ENCODE results near the gene TP53TG5.

TP53TG5 gene

GRCh38 chr20:45378191-45378590 is at the start of gene TP53TG5:
TP53TG5 (minus strand) TSS chr20:45378325; CDS start chr20:45378236, 89 bp downstream.
- DNase-seq: no peak

GRCh38 chr20:45427236-45428149 is 49.4 kb upstream of the TP53TG5 start:
- DNase-seq: no peak

- no peak for DNase-seq
Measured at GRCh38 chr20:45426320-45427016, 48.3 kb upstream of the TP53TG5 start.

- DNase-seq: no peak
Measured at GRCh38 chr20:45425561-45425960, 47.4 kb upstream of the TP53TG5 start.

DNA sequence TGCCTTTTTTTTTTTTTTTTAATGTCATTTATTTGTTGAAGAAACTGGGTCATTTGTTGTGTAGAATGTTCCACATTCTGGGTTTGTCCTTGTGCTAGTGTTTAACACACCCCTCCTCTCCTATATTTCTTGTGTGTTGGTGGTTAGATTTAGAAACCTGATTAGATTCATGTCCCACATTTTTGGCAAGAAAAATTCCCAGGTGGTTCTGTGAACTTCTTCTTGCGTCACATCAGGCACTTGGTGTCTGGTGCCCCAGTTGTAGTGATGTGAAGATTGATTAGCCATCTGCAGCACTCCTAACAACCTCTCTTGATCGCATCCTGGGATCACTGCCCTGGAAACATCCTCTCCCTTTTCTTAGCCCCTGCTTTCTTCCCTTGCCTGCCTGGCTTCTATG is 45.6 kb upstream of the TP53TG5 start:
- no peak for DNase-seq

DNA sequence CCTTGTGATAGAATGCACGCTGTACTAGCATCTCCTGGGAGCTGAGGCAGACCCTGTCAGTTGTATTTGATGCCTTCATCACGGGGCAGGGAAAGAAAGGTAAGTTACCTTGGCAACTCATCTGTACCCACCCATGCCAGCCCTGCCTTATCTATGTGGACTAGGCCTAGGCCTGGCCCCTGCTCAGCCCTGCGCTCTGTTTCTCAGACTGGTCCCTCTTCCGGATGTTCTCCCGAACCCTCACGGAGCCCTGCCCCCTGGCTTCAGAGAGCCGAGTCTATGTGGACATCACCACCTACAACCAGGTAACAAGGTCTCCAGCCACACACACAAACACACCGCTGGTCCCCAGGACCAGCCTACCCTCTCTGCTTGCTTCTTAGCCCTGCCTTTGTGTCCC is 42.0 kb upstream of the TP53TG5 start:
- no peak for DNase-seq

DNA sequence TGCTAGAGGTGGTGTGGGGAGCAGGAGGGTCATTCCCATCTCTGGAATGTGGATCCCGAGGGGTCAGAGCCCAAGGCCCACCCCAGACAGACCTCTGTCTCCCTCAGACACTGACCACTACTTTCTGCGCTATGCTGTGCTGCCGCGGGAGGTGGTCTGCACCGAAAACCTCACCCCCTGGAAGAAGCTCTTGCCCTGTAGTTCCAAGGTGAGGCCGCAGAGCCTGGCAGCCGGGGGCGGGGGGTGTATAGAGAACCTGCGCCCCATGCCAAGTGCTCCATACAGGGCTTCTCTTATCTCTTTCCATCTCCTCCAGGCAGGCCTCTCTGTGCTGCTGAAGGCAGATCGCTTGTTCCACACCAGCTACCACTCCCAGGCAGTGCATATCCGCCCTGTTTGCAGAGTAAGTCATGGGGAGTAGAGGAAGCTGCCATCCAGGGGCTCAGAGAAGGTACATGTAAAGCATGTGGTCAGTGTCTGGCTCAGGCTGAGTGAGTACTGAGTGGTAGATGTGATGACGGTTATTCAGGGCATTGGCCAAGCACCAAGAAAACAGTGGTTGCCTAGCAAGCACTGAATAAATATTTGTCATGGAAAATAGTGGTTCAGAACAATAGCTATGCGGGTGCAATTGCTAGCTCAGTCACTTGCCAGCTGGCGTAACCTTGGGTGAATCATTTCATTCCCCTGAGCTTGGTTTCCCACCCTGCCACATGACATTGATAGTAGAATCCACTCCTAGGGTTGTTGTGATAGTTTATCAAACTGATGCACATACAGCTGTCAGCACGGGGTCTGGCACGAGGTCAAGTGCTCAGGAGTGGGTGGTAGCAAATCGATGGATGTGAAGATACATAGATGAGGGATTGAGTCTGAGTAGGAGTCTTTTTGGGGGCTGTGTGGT is 41.3 kb upstream of the TP53TG5 start:
- no peak for DNase-seq

- DNase-seq: no peak
Measured at GRCh38 chr20:45416917-45417316, 38.8 kb upstream of the TP53TG5 start.

DNA sequence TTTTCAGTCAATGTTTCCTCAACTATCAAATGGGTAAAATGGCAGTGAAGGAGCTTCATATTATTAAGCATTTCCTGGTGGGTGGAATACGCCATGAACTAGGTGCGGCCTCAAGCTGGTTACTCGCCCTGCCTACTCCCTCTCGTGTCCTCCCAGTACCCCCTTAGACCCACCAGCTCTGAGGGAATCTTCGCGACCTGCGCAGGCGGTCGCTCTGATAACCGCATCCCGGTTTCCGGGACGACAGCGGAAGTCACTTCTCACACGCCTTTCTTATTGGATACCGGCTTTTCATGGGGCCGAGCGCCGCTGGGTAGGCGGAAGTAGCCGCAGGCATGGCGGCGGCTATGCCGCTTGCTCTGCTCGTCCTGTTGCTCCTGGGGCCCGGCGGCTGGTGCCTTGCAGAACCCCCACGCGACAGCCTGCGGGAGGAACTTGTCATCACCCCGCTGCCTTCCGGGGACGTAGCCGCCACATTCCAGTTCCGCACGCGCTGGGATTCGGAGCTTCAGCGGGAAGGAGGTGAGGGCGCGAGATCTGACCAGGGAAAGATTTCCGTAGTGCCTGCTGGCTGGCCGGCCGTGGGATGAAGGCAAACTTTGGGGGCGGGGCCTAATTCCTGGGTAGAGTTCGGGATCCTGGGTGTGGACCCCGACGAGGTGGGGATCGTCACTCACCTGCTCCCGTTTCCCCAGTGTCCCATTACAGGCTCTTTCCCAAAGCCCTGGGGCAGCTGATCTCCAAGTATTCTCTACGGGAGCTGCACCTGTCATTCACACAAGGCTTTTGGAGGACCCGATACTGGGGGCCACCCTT is 37.9 kb upstream of the TP53TG5 start, which contains the start of gene PIGT:
Gene PIGT, plus strand, starts transcription at position 320 of the 816 bp plus-strand sequence. Its CDS starts 16 bp downstream, at position 336.
- peak; percentile 47 for DNase-seq

DNA sequence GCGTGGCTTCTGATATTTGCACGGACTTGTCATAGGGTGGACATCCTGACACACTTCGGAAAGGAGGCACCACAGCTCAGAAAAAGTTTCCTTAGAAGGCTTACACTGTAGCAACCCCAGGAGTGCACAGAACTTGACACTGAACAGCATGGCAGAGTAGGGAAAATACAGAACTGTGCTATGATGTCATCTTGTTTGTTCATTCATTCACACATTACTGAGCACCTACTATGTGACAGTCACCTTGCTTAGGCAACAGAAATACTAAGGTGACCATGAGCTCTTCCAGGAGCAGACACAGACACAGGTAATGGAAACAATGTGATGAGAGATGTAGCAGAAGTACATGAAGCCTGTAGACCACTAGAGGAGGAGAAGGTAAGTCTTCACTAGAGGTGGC is 35.4 kb upstream of the TP53TG5 start:
- no peak for DNase-seq

DNA sequence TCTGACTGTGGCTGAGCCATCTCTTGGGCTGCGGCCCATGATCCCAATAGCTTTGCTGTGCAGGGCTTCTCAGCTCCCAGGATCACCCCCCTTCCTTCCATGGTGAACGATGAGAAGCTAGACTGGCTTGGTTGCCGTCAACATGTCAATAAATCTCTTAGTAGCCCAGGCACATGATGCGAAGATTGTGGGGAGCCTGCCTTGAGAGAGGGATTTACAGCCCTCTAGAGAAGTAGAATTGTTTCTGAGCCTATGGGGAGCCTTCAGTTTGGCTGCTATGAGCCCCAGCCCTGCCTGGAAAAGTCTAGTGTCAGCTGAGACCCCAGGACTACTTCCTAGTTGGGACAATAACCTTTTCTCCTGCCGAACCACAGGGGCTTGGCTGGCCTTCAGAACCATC is 34.5 kb upstream of the TP53TG5 start:
- no peak for DNase-seq

DNA sequence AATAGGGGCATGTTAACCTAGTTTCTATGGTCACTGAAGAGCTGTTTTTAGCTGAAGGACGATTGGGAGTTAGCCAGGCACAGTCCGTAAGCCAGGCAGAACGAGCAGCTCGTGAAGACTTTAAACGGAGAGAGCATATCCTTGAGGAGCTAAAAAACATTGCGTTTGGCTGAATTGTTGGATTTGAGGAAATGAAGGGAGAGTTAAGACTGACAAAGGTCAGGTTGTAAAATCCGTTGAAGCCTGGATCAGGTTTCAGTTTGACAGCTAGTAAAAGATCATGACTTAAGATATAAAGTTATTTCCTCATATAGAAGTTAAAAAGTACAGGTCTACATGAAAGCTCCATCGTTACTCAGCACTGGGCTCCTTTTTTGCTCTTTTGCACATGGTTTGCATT is 32.8 kb upstream of the TP53TG5 start:
- no peak for DNase-seq

DNA sequence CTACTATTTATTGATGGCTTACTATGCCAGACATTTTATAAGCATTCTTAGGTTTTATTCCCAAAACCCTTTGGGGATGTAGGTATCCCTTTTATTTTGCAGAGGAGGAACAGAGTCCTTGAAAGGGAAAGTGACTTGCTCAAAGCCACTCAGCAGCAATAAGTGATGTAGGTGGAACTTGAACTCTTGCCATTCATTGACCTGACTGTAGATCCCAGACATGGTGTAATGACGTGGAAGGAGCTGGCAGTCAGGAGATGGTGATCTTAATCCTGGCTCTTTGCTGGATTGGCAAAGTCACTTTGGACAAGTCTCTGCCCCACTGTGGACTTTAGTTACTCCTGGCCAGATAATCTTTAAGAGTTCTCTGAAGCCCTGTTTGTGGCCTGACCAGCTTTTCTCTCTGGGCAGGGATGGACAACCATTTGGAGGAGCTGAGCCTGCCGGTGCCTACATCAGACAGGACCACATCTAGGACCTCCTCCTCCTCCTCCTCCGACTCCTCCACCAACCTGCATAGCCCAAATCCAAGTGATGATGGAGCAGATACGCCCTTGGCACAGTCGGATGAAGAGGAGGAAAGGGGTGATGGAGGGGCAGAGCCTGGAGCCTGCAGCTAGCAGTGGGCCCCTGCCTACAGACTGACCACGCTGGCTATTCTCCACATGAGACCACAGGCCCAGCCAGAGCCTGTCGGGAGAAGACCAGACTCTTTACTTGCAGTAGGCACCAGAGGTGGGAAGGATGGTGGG is 31.6 kb upstream of the TP53TG5 start:
- no peak for DNase-seq

DNA sequence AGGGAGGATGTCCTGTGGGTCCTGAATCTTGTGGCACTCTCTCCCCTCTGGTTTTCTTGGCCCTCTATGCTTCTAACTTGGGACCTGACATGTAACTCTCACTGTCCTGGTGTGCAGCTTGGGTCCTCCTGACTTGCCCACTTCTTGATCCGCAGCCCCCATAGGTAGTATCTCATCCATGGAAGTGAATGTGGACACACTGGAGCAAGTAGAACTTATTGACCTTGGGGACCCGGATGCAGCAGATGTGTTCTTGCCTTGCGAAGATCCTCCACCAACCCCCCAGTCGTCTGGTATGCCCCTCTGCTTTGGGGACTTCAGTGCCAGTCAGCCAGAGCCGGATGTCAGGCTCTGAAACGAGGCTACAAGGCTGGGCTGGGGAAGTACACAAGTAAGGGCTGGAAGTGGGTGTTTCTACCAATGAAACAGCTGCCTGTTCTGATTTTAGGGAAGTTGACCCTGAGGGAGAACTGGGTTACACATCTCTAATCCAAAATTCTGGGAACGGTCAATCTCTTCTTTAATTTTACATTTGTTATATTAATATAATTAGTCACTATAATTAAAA is 30.6 kb upstream of the TP53TG5 start:
- DNase-seq: no peak

- no peak for DNase-seq
Measured at GRCh38 chr20:45407783-45408645, 29.9 kb upstream of the TP53TG5 start, which contains the start of gene DBNDD2. DBNDD2 (plus strand) TSS chr20:45408289; CDS start chr20:45408468, 179 bp downstream.

- DNase-seq: no peak
Measured at GRCh38 chr20:45407067-45407745, 29.1 kb upstream of the TP53TG5 start.

GRCh38 chr20:45406260-45407066 is 28.3 kb upstream of the TP53TG5 start:
- DNase-seq: peak; percentile 63

- DNase-seq: peak; percentile 47
Measured at GRCh38 chr20:45405571-45406259, 27.6 kb upstream of the TP53TG5 start.

Measured in 8988T (cell line).